AG10803 (cell line): ENCODE results near the gene UST.
"Not testable (repeated sequence)": the region's sequence is repeated elsewhere in the genome, so short reads cannot be mapped to it uniquely, and the experiment has no call there.

Experiments
- DNase-seq: peaks from one replicate; pipeline ENCODE4 v3.0.0; 2010; ENCODE audit warnings: low read depth
- H3K4me3 ChIP-seq: 2 replicates; pipeline ENCODE4 v1.5.1; 2011; ENCODE audit warnings: mild to moderate bottlenecking, low read length, control low read depth
- CTCF ChIP-seq: conservative IDR thresholded peaks from 2 replicates; pipeline ENCODE4 v1.5.1; 2011; ENCODE audit warnings: mild to moderate bottlenecking, low read length, control low read depth, inconsistent platforms

Gene UST

GRCh38 chr6:148971031-148971927 lies 224.4 kb downstream of the UST start:
- peak; percentile 30 for DNase-seq
- TF ChIP-seq CTCF, result no peak
- H3K4me3 ChIP-seq, result no peak overlapping the region

GRCh38 chr6:148972481-148972880 lies 225.7 kb downstream of the UST start:
- no peak for TF ChIP-seq CTCF
- no peak overlapping the region for H3K4me3 ChIP-seq
- no peak for DNase-seq

GRCh38 chr6:148973538-148974208 lies 226.8 kb downstream of the UST start:
- DNase-seq, result peak; percentile 67
- TF ChIP-seq CTCF, result peak; percentile 84

GRCh38 chr6:148974351-148974750 lies 227.5 kb downstream of the UST start:
- H3K4me3 ChIP-seq, result no peak overlapping the region
- no peak for DNase-seq
- no peak for TF ChIP-seq CTCF

More at GRCh38 chr6:148973538-148974208, 226.8 kb downstream of the UST start:
- H3K4me3 ChIP-seq, result no peak overlapping the region

- H3K4me3 ChIP-seq, DNase-seq: not testable (repeated sequence)
Measured at GRCh38 chr6:148978298-148978697, 231.5 kb downstream of the UST start.

GRCh38 chr6:148979014-148979901 lies 232.4 kb downstream of the UST start:
- peak; percentile 42 for DNase-seq
- no peak for TF ChIP-seq CTCF
- no peak overlapping the region for H3K4me3 ChIP-seq

- peak; percentile 92 for DNase-seq
- no peak overlapping the region for H3K4me3 ChIP-seq
- TF ChIP-seq CTCF, result no peak
Measured at GRCh38 chr6:148980234-148980633, 233.4 kb downstream of the UST start.
